HG02884 (cell line): Measurements from ENCODE around the gene SRL.
A peak's percentile ranks its signal among the peaks of the same experiment; 100 is the strongest.
"Not testable (repeated sequence)": the region's sequence is repeated elsewhere in the genome, so short reads cannot be mapped to it uniquely, and the experiment has no call there.

Experiments
- ATAC-seq: cut with Tn5 transposase; IDR thresholded peaks from one replicate; pipeline ENCODE4 v1.9.1; 2021; ENCODE audit warnings: mild to moderate bottlenecking, moderate library complexity; ENCODE audit not compliant: unreplicated experiment

The SRL gene

GRCh38 chr16:4261557-4262172 is 19.8 kb upstream of the SRL start:
- ATAC-seq, result no peak

- no peak for ATAC-seq
Measured at GRCh38 chr16:4260360-4260759, 18.5 kb upstream of the SRL start.

- ATAC-seq, result no peak
Measured at GRCh38 chr16:4257646-4258556, 16.0 kb upstream of the SRL start.

- peak; percentile 95 for ATAC-seq
Measured at GRCh38 chr16:4253394-4254150, 11.7 kb upstream of the SRL start.

GRCh38 chr16:4253012-4253393 is 11.1 kb upstream of the SRL start:
- ATAC-seq, result not testable (repeated sequence)

GRCh38 chr16:4249530-4250308 is 7.8 kb upstream of the SRL start:
- no peak for ATAC-seq

GRCh38 chr16:4247460-4247784 is 5.5 kb upstream of the SRL start:
- no peak for ATAC-seq

GRCh38 chr16:4246777-4247459 is 5.0 kb upstream of the SRL start:
- no peak for ATAC-seq

- ATAC-seq, result no peak
Measured at GRCh38 chr16:4245077-4245791, 3.4 kb upstream of the SRL start.

GRCh38 chr16:4244254-4245076 is 2.6 kb upstream of the SRL start:
- no peak for ATAC-seq

- ATAC-seq, result no peak
Measured at GRCh38 chr16:4241258-4241927, 487 bp downstream of the SRL start.

GRCh38 chr16:4240624-4241023 is 1.3 kb downstream of the SRL start:
- no peak for ATAC-seq

- no peak for ATAC-seq
Measured at GRCh38 chr16:4239682-4240175, 2.2 kb downstream of the SRL start.

GRCh38 chr16:4239020-4239419 is 2.9 kb downstream of the SRL start:
- no peak for ATAC-seq

- ATAC-seq, result no peak
Measured at GRCh38 chr16:4233431-4233830, 8.4 kb downstream of the SRL start.

GRCh38 chr16:4232541-4233386 is 9.1 kb downstream of the SRL start:
- no peak for ATAC-seq

- ATAC-seq, result no peak
Measured at GRCh38 chr16:4231886-4232285, 10.0 kb downstream of the SRL start.
